NCI-H187 treated with DMSO at 0.1 percent for 48 hours (cell line): ENCODE data around the gene WDR35.

ENCODE experiments used
- DNase-seq: peaks from one replicate; lab custom pipeline; 2025; lab: John Stamatoyannopoulos, UW

Gene WDR35

GRCh38 chr2:20011276-20012031, 21.5 kb upstream of the WDR35 start:
- no peak for DNase-seq

DNA sequence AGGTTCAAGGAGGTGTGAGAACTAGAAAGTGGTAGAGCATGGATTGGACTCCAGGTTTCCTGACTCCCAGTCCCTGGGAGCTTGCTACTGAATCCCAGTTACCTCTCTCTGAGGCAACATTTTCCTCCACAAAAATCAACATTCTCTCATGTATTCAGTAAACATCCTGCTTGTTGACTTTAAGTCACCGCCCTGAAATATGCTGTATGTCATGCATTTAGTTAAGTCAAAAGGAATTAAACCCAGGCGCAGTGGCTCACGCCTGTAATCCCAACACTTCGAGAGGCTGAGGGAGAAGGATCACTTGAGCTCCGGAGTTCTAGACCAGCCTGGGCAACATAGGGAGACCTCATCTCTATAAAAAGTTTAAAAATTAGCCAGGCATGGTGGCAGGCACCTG, 18.8 kb upstream of the WDR35 start:
- DNase-seq, result no peak

DNA sequence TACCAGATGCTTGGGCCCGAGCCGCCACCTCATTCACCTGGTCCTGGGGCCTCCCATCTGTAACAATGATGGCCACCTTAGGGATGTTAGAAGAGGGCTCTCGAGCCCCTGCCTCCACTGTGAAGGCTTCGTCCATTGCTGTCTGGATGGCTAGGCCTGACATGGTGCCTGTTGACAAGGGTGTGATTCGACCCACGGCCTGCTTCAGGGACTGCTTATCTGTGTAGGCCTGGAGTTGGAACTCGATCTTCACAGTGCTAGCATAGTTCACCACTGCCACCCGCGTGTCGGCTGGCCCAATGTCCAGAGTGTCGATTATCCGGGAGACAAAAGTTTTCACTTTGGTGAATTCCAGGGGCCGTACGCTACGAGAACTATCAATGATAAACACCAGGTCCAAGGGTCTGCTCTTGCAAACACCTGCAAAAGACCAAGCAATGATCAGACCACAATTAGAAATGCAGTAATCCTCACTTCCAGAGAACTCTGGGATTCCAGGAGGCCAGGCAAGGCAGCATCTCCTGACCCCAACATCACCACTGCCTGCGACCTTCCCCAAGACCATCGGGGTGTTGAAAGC, 16.1 kb upstream of the WDR35 start:
- no peak for DNase-seq

- DNase-seq, result no peak
Observed at GRCh38 chr2:20005067-20005627, 15.2 kb upstream of the WDR35 start.

- no peak for DNase-seq
Observed at GRCh38 chr2:20001361-20001863, 11.5 kb upstream of the WDR35 start.

- DNase-seq, result no peak
Observed at GRCh38 chr2:19993731-19994130, 3.8 kb upstream of the WDR35 start.

GRCh38 chr2:19991895-19992294, 2.0 kb upstream of the WDR35 start:
- no peak for DNase-seq

DNA sequence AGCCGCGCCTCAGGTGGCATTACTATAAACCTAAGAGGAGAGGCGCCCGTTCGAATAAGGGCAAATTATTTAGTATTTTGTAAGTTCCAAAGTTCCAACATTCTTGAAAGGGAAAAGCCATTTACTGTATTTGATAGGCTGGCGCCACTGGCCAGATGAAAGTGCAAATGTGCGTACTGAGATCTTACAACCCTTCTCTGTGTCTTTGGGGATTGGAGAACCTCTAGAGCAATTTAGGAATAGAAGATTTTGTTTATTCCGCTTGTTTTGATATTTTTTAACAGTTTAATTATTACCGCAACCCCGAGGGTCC, 467 bp upstream of the WDR35 start:
- DNase-seq, result no peak

DNA sequence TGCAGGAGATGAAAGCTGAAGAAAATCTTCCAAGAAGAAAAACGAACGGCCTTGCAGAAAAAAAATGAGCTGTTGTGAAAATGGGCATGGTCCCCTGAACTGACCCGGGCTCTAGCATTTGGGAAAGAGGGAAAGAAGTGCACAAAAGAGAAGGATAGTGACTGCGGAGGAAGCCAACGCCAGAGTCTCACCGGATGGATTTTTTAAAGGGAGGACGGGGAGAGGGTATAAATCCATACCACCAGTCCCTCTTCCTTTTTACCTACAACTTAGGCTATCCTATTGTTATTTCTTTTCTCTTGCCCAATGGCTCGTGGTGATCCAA, 601 bp downstream of the WDR35 start:
- no peak for DNase-seq

GRCh38 chr2:19988600-19988999, 1.3 kb downstream of the WDR35 start:
- DNase-seq, result no peak

DNA sequence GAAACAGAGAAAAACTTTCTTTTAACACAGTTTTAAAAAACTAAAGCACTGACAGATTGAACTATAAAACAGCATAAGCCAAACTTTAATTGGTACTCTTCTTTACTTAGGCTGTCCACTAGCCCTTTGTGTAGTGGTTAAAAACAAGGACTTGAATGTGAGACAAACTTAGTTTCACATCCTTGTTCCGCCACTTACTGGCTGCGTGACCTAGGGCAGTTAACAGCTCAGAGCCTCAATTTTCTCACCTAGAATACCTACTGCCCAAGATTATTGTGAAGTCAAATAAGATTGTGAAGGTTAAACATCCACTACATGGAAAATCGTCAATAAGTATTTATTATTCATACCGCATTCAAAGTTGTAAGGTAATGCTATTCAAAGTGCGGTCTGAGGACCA, 2.0 kb downstream of the WDR35 start:
- DNase-seq, result no peak

DNA sequence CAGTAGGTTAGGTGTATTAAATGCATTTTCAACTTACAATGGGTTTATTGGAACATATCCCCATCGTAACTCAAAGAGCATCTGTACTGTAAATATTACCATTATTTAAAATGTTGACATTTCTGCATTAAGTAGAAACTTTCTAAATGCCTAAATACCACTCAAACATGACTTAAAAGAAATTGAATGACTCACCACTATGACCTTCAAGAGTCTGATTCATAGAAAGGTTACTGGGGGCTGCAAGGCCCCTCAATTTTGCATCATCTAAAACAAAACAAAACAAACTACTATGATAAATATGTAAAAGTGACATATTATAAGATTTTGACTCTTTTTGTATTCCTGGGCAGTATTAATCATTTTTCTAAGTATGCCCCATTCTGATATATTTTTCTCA, 7.6 kb downstream of the WDR35 start:
- no peak for DNase-seq

GRCh38 chr2:19979932-19980331, 10.0 kb downstream of the WDR35 start:
- no peak for DNase-seq

DNA sequence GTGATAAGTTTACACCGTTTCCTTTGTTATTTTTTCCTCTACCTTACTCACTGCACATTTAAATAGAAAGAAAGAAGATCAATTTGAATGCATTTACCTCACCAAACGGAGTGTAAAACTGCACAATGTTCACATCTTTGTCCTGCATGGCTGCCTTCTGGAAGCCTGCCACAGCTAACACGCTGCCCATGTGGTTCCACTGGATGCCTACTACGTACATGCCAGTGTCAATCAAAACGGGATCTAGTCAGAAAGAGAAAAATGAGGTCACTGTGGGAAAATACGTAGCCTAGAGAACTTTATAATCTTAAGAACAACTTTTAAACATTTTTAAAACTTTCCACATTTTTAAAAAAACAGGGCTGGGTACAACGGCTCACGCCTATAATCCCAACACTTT, 16.4 kb downstream of the WDR35 start:
- no peak for DNase-seq

- no peak for DNase-seq
Observed at GRCh38 chr2:19971691-19972090, 18.2 kb downstream of the WDR35 start.

DNA sequence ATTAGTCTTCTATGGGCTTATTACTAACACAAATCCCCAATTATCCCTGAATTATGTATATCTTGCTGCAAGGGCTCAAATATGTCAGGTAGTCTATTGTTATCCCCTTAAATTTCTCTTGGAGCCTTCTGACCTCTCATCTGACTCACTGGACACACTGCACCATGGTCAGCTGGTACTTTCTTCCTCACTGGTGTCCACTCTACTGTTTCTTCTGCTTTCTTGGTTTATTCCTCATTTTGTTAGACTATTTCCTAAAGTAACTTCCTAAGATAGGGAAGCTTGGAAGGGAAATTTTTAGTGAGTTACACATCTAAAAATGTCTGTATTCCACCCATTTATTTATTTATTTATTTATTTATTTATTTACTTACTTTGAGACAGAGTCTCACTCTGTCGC, 26.5 kb downstream of the WDR35 start:
- no peak for DNase-seq

- no peak for DNase-seq
Observed at GRCh38 chr2:19955544-19956422, 34.1 kb downstream of the WDR35 start.

DNA sequence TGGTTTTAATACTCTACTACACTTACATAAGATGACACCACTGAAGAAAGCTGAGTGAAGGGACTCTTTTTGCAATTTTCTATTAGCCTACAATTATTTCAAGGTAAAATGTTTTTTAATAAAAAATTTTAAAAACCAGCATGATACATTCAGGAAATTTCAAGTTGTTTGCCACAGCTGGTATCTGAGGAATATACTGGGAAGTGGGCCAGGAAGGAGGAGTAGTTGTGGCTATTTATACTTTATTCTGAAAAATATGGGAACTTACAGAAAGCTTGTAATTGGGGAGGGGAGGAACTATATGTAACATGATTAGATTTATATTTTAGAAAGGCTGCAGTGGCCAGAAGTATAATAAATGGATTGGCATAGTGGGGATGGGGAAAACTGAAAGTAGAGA, 40.8 kb downstream of the WDR35 start:
- no peak for DNase-seq

DNA sequence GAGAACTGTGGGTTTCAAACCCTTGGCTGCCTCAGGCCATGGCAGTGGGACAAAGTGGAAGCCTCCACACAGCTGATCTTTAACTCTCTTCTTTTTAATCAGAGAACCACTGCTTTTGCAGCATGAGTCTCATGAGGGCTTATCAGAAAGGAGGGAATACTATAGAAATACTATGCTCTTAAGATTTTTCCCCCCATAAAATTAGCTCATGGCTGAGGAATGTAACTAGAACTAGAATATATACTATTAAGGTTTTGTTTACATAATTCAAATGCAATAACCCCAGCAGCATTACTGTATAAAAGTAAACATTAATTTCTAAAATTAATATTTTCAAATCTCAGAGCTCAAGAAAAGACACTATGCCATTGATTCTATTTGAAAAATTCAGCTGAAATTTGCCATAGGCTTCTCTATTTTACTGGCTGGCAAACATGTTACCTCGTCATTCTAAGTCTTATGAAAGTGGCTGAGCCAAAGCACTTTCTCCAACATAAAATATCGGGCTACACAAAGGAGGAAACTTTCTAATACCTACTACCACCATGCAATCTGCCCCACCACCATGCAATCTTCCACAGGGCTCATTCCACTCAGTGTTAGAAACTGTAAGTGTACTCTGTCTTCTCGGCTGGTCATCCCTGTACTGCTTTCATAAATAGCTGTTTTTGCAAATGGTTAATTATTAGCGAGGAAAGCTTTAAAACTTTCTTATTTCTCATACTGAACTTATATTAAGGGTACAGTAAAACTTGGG, 42.5 kb downstream of the WDR35 start:
- DNase-seq, result no peak

DNA sequence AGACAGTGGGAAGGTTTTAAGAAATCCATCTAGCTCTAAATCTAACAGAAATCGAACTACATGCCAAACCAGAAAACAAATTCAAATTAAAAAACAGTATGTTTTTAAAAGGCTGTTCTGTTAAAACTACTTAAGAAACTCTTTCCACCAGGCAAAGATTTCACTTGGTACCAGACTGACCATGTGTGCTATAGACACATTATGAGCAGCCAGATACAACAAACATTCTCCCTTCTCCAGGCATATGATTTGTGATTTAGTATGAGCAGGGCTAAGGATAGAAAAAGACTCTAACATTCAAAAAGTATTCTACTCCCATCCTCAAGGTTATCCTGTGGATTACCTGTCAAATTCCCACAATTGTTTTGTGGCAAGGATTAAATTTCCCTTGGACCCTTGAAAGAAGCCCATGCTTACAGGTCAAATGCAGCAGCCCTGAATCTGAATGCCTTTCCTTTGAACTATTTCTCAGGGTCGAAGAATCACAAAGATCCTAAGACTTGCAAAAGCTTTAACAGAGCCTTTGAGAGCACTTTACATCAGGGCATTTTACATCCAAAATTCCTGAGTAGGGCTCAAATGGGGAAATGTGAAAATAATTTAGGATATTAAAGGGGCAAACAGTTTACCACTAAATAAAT, 45.6 kb downstream of the WDR35 start:
- DNase-seq, result no peak

DNA sequence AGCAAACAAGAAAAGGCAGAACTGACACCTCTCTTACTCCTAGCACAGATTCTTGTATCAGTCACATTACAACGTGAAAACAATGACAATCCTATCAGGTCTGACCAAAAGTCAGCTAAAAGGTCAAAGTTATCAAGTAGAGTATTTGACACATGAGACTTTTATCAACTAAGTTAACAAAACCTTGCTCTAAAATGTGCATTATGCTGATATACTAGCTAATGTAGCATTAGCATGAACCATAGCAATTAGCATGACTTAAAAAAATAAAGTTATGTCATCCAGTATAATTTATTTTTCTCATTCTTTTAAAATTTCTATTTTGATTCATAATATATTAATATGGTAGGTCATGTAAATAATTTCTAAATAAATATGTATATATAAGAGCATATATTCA, 46.7 kb downstream of the WDR35 start:
- no peak for DNase-seq

- DNase-seq, result no peak
Observed at GRCh38 chr2:19942199-19942598, 47.7 kb downstream of the WDR35 start.
